HG03432 (cell line): ENCODE data around the gene LVRN.
A peak's percentile ranks its signal among the peaks of the same experiment; 100 is the strongest.

ENCODE experiments used
- ATAC-seq: cut with Tn5 transposase; IDR thresholded peaks from one replicate; pipeline ENCODE4 v1.9.1; 2021; ENCODE audit warnings: mild to moderate bottlenecking, moderate library complexity; ENCODE audit not compliant: unreplicated experiment

The LVRN gene

GRCh38 chr5:116013207-116013785 is 51.0 kb downstream of the LVRN start:
- ATAC-seq: no peak

GRCh38 chr5:116013936-116014335 is 51.7 kb downstream of the LVRN start:
- no peak for ATAC-seq

- ATAC-seq: no peak
These were observed 61.3 kb downstream of the LVRN start for GRCh38 chr5:116023619-116024018.

GRCh38 chr5:116025866-116026265 is 63.6 kb downstream of the LVRN start:
- no peak for ATAC-seq

- peak; percentile 73 for ATAC-seq
These were observed 69.8 kb downstream of the LVRN start, which contains the start of gene ARL14EPL for GRCh38 chr5:116032094-116032517. ARL14EPL (plus strand) TSS chr5:116032472; CDS start chr5:116051466, 18,994 bp downstream.

GRCh38 chr5:116032991-116033390 is 70.7 kb downstream of the LVRN start:
- peak; percentile 51 for ATAC-seq

- ATAC-seq: no peak
These were observed 72.8 kb downstream of the LVRN start for GRCh38 chr5:116035123-116035522.

- no peak for ATAC-seq
These were observed 75.1 kb downstream of the LVRN start for GRCh38 chr5:116037236-116037822.

- peak; percentile 86 for ATAC-seq
These were observed 76.5 kb downstream of the LVRN start for GRCh38 chr5:116038817-116039216.

- ATAC-seq: no peak
These were observed 80.1 kb downstream of the LVRN start for GRCh38 chr5:116042375-116042774.

GRCh38 chr5:116044073-116044472 is 81.8 kb downstream of the LVRN start:
- ATAC-seq: no peak

- ATAC-seq: no peak
These were observed 83.5 kb downstream of the LVRN start for GRCh38 chr5:116045821-116046220.

- ATAC-seq: no peak
These were observed 84.0 kb downstream of the LVRN start for GRCh38 chr5:116046261-116046660.

- no peak for ATAC-seq
These were observed 84.5 kb downstream of the LVRN start for GRCh38 chr5:116046823-116047222.

- ATAC-seq: no peak
These were observed 96.2 kb downstream of the LVRN start for GRCh38 chr5:116058346-116058936.

GRCh38 chr5:116062352-116062751 is 100.1 kb downstream of the LVRN start:
- no peak for ATAC-seq

- no peak for ATAC-seq
These were observed 101.7 kb downstream of the LVRN start for GRCh38 chr5:116063950-116064349.

GRCh38 chr5:116068028-116068632 is 105.9 kb downstream of the LVRN start:
- ATAC-seq: peak; percentile 60

GRCh38 chr5:116071211-116071610 is 108.9 kb downstream of the LVRN start:
- ATAC-seq: no peak

- ATAC-seq: no peak
These were observed 113.0 kb downstream of the LVRN start for GRCh38 chr5:116075191-116075831.

GRCh38 chr5:116076496-116076895 is 114.2 kb downstream of the LVRN start:
- peak; percentile 99 for ATAC-seq
